ENCODE measurements around the gene TOP2A. TPM values are rescaled to one million over a fixed set of nuclear protein-coding genes. Genes with fewer than 3 reads are reported as not detected.
A peak's percentile ranks its signal among the peaks of the same experiment; 100 is the strongest.

TOP2A gene
- total RNA-seq, 8 experiments from 2014 or later = 0.36 to 222 (median 9.0) TPM

DNA sequence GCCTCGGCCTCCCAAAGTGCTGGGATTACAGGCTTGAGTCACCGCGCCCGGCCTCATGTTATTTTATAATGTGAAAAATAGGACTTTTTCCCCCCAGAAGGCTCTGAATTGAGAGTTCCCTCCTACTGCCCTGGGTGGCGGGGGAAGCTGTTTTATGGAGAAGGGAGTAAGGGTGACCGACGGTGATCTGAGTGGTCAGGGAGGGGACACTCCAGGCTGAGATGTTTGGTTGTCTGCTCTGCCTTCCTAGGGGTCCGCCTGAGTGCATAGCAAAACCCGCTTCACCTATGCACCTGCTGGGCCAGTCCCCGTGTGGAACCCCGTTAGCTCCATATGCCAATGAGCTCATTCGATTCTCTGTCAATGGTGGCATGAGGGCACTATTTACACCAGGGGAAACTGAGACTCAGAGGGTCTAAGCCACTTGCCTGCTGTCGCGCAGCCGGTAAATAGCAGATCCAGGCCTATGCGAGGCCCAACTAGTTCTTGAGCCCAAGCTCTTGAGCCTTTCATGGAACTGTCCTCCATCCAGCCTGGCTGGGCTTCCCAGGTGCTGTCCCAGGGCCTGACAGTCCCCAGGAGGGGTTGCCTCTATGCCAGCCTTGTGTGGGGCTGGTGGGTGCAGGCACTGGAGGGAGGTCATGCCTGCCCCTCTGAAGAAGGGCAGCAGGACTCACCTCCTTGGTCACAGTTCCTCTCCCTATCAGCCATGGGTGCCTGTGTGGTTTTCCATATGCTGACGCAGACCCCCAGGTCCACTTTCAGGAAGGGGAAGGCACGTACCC lies 51.4 kb downstream of the TOP2A start:
- Histone ChIP-seq H3K4me1 (replicated peaks in 1 of 2) (peaks cover 12 to 13% of the 10 kb centered on the region in 2 donors), H3K27ac (no peak overlapping the region), H3K4me3 (no peak overlapping the region)
- no peak for ATAC-seq (replicated peaks in 6 of 8)
- 67 to 100% (median 90%) methylated on average over 1 to 5 of the region's 18 CpGs; no CpG with 5 or more reads in 3 of the 10 experiments for WGBS, 10 experiments
- in situ Hi-C loops (cut with MboI; ENCODE audit: low pct_unique_long_range_greater_than_20kb in 2 of 9, low sequenced_read_pairs in 9 of 9, unreplicated experiment in 9 of 9) = loop anchor here in 4 of 9 experiments (10.0 to 25.0 kb wide), 4 partner anchors 96 to 196 kb away; partner anchors contain the start of gene CCR7 (in 1 of the 4)

DNA sequence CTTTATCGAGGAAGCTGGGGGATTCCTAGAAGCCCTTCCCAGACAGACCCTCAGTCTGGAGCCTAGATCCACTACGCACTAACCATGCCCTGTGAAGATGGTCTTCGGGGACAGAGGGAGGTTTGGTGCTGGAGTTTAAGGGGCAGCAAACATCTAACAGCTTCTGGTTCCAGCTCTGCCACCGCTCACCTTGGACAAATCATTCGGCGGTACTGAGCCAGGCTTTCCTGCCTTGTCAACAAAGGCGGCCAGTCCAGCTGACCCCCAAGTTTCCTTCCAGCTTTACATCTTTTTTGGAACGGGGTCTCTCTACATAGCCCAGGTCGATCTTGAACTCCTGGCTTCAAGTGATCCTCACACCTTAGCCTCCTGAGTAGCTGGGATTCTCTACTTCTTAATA lies 52.8 kb downstream of the TOP2A start:
- Histone ChIP-seq H3K4me3 (no peak overlapping the region), H3K27ac (no peak overlapping the region), H3K4me1 (replicated peaks in 1 of 2) (peaks cover 12 to 13% of the 10 kb centered on the region in 2 donors)
- ATAC-seq (replicated peaks in 6 of 8) = no peak
- WGBS, 10 experiments = 83 to 100% (median 93%) methylated on average over 1 to 6 of the region's 9 CpGs; no CpG with 5 or more reads in 2 of the 10 experiments
- in situ Hi-C loops (cut with MboI; ENCODE audit: low pct_unique_long_range_greater_than_20kb in 2 of 9, low sequenced_read_pairs in 9 of 9, unreplicated experiment in 9 of 9) = loop anchor here in 4 of 9 experiments (10.0 to 25.0 kb wide), 4 partner anchors 97 to 197 kb away; partner anchors contain the start of gene CCR7 (in 1 of the 4)

DNA sequence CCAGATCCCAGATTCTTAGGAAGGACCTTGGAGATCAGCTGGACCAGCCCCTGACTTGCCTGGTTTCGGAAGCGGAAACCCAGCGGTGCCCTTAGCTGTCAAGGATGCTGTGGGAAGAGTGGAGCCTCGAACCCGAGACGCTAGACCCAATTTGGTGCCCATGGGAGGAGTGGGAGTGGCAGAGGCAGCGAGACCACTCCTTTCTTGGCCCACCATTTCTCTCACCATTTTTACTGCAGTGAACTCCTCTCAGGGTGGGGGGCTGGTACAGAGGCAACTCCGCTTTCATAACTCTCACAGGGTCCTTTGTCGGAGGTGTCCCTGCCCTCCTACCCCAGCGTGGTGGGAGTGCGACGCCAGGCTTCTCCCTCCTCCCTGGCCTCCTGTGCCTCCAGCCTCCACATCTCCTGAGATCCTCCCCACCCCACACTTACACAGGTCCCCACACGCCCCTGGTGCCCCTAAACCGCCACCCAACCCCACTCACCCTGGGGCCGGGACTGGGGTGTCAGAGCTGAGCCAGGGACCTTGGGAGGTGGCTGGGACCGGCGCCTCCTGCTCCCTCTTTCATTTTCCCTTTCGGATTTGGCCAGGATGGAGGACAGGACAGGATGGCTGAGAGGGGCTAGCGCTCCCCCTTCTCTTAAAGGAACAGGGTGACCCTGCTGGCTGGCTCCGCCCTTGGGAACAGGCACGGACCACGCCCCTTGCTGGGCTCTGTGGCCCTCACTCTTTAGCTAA lies 53.4 kb downstream of the TOP2A start, which contains the start of gene GJD3:
Gene GJD3 (minus strand): TSS at position 617 of the 741 bp plus-strand sequence. CDS start 922 bp downstream, outside the sequence.
- 35 to 70% (median 58%) methylated on average over 3 to 7 of the region's 22 CpGs; no CpG with 5 or more reads in 6 of the 10 experiments for WGBS, 10 experiments
- ATAC-seq (replicated peaks in 6 of 8) = no peak
- H3K4me1 ChIP-seq (replicated peaks in 1 of 2) = peaks cover 12 to 13% of the 10 kb centered on the region in 2 donors
- H3K4me3 ChIP-seq = peak within 1 kb of the TSS; percentile 35 to 48 (median 41)
- no peak within 1 kb of the TSS for H3K27ac ChIP-seq
- in situ Hi-C loops (cut with MboI; ENCODE audit: low pct_unique_long_range_greater_than_20kb in 2 of 9, low sequenced_read_pairs in 9 of 9, unreplicated experiment in 9 of 9) = loop anchor here in 4 of 9 experiments (10.0 to 25.0 kb wide), 4 partner anchors 98 to 198 kb away; partner anchors contain the start of gene CCR7 (in 1 of the 4)

DNA sequence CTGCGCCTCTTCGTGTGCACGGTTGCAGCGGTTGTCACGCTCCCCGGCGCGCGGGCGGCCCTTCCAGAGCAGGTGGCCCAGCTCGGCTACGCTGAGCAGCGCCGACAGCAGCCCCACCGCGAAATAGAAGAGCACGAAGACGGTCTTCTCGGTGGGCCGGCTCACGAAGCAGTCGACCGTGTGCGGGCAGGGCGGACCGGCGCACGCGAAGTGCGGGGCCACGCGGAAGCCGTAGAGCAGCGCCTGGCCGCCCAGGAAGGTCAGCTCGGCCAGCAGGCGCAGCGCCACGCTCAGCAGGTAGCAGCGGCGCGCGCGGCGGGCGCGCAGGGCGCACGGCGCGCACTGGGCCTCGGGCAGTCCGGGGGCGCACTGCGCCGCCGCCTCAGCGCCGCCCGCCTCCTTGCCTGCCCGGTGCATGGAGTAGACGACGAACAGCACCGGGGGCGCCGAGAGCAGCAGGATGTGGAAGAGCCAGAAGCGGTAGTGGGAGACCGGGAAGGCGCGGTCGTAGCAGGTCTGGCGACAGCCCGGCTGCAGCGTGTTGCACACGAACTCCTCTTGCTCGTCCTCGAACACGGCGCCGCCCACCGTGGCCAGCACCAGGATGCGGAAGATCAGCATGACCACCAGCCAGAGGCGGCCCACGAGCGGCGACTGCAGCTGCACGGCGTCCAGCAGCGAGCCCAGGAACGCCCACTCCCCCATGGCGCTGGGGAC lies 54.4 kb downstream of the TOP2A start:
- ATAC-seq (replicated peaks in 6 of 8) = peak; percentile 25 to 63 (median 54)
- H3K4me3 ChIP-seq = peak overlapping the region; percentile 35 to 48 (median 41)
- in situ Hi-C loops (cut with MboI; ENCODE audit: low pct_unique_long_range_greater_than_20kb in 2 of 9, low sequenced_read_pairs in 9 of 9, unreplicated experiment in 9 of 9) = loop anchor here in 4 of 9 experiments (10.0 to 25.0 kb wide), 4 partner anchors 99 to 199 kb away; partner anchors contain the start of gene CCR7 (in 1 of the 4)
- peaks cover 13 to 17% of the 10 kb centered on the region in 2 donors for H3K4me1 ChIP-seq (replicated peaks in 1 of 2)
- peak overlapping the region in 1 of 2 donors; percentile 74 for H3K27ac ChIP-seq
- WGBS, 10 experiments = 0 to 4% (median 0%) methylated on average over 1 to 16 of the region's 91 CpGs; no CpG with 5 or more reads in 7 of the 10 experiments

DNA sequence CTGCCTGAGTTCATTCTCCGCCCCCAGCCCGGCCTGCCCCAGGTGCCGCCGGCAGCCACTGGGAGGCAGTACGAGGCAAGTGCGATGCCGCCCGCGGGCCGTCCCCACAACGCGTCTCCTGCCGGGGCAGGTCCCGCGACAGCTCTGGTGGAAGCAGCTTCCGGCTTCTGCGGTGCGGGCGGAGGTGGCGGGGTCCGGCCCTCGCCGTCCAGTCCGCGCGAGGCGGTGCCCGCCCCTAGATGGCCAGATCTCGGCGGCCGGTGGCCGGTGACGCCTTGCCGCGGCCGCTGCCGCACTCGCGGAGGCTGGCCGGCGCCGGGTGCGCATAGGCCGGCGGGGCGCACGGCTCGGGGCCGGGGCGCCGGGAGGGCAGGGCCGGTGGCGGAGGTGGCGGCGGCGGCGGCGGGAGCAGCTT lies 55.0 kb downstream of the TOP2A start:
- Histone ChIP-seq H3K4me3 (peak overlapping the region; percentile 35 to 48 (median 41)), H3K4me1 (replicated peaks in 1 of 2) (peaks cover 18 to 21% of the 10 kb centered on the region in 2 donors), H3K27ac (peak overlapping the region in 1 of 2 donors; percentile 74)
- in situ Hi-C loops (cut with MboI; ENCODE audit: low pct_unique_long_range_greater_than_20kb in 2 of 9, low sequenced_read_pairs in 9 of 9, unreplicated experiment in 9 of 9) = loop anchor here in 4 of 9 experiments (10.0 to 25.0 kb wide), 4 partner anchors 100 to 200 kb away; partner anchors contain the start of gene CCR7 (in 1 of the 4)
- 0% methylated on average over 4 of the region's 58 CpGs; no CpG with 5 or more reads in 9 of the 10 experiments for WGBS, 10 experiments
- peak; percentile 66 to 71 (median 68) for ATAC-seq (replicated peaks in 6 of 8)

DNA sequence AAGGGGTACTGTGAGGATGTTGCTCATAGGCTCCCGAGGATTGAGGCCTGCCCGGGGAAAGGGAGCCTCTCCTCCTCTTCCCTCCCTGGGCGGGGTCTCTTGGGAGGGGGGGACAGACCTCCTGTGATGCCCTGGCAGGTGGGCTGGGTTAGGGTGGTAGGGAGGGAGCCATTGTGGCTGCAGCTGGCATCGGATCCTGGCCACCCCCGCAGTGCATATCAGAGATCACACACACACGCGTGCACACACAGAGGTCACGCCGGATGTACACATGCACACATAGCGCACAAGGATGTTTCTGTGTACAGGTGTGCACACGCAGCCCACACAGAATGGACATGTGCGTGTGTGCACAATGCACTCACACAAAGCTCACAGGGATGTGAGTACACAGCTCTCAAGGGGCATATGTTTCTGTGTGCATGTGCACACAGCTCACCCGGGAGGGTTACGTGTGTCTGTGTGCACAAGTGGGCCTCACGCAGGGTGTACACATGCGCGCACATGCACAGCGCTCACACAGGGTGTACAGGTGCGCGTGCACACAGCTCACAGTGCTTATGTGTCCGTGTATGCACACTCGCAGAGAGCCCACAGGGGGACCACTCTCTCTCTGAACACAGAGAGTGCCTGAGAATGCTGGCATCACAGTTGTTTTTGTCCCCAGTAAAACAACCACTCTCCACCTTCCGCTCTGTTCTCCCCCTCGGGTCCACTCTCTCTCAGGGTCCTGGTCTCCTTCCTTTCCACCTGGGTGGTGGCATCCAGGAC lies 55.6 kb downstream of the TOP2A start:
- ATAC-seq (replicated peaks in 6 of 8) = peak in 6 of 8 experiments; percentile 2 to 13 (median 8)
- in situ Hi-C loops (cut with MboI; ENCODE audit: low pct_unique_long_range_greater_than_20kb in 2 of 9, low sequenced_read_pairs in 9 of 9, unreplicated experiment in 9 of 9) = loop anchor here in 4 of 9 experiments (10.0 to 25.0 kb wide), 4 partner anchors 100 to 200 kb away; partner anchors contain the start of gene CCR7 (in 1 of the 4)
- H3K27ac ChIP-seq = peak overlapping the region in 1 of 2 donors; percentile 74
- peaks cover 24% of the 10 kb centered on the region in 2 donors for H3K4me1 ChIP-seq (replicated peaks in 1 of 2)
- H3K4me3 ChIP-seq = peak overlapping the region; percentile 35 to 48 (median 41)
- WGBS, 10 experiments = 83 to 100% (median 96%) methylated on average over 1 to 9 of the region's 24 CpGs; no CpG with 5 or more reads in 5 of the 10 experiments

DNA sequence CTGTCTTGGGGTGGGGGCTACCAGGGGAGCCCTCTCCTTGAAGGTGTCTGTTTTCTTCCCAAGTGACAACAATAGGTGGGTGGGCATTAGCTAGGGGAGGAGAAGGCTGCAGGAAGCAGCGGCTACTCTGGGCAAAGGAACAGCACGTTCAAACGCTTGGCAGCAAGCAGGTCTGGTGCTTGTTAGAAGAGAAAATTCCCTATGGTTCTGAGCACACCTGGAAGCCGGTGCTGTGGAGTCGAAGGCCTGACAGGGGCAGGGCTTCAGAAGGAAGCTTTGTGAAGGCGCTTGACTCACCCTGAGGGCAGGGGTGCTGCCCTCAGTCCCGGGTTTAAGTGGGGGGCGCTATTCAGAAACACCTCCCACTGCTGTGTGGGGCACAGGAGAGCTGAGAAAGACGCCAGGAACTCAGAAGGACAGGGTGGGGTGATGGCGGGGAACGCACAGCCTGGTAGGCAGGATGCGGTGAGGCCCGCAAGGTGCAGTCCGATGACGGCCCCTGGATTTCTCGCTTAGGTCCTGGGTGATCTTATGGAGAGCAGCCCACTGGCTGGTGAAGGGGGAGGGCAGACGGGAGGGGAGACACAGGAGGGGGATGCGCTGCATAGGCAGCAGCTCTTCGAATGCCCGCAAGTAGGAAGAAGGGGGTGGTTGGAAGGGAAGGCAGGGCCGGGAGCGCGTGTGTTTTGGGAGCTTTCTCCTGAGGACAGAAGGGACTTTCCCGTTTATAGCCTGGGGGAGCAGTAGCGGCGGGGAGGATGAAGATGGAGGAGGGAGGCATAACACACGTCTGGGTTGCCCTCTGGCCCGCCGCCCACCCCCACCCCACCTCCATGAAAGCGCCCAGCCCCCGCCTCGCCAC lies 56.4 kb downstream of the TOP2A start:
- no peak overlapping the region for H3K4me3 ChIP-seq
- ATAC-seq (replicated peaks in 6 of 8) = no peak
- no peak overlapping the region for H3K27ac ChIP-seq
- WGBS, 10 experiments = 20 to 80% (median 63%) methylated on average over 1 to 6 of the region's 32 CpGs; no CpG with 5 or more reads in 2 of the 10 experiments
- H3K4me1 ChIP-seq (replicated peaks in 1 of 2) = peaks cover 32 to 33% of the 10 kb centered on the region in 2 donors
- in situ Hi-C loops (cut with MboI; ENCODE audit: low pct_unique_long_range_greater_than_20kb in 2 of 9, low sequenced_read_pairs in 9 of 9, unreplicated experiment in 9 of 9) = loop anchor here in 4 of 9 experiments (10.0 to 25.0 kb wide), 4 partner anchors 101 to 201 kb away; partner anchors contain the start of gene CCR7 (in 1 of the 4)

DNA sequence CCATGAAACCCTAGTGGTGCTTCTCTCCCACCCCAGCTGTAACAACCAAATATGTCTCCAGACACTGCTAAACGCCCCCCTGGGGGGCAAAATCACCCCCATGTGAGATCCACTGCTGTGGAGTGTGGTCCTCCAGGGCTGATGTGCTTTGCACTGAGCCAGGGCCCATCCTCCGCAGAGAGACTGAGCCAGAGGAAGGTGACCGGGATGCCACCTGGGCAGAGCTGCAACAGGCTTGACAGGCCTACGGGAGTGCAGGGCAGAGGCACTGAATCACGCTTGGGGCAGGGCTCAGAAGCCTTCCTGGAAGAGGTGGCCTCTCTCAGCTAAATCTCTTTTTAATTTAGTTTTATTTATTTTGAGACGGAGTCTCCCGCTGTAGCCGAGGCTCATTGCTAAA lies 57.6 kb downstream of the TOP2A start:
- 60 to 100% (median 83%) methylated on average over 1 to 7 of the region's 8 CpGs; no CpG with 5 or more reads in 1 of the 10 experiments for WGBS, 10 experiments
- in situ Hi-C loops (cut with MboI; ENCODE audit: low pct_unique_long_range_greater_than_20kb in 2 of 9, low sequenced_read_pairs in 9 of 9, unreplicated experiment in 9 of 9) = loop anchor here in 4 of 9 experiments (10.0 to 25.0 kb wide), 4 partner anchors 102 to 202 kb away; partner anchors contain the start of gene CCR7 (in 1 of the 4)
- Histone ChIP-seq H3K27ac (no peak overlapping the region), H3K4me1 (replicated peaks in 1 of 2) (peaks cover 44 to 45% of the 10 kb centered on the region in 2 donors), H3K4me3 (no peak overlapping the region)
- no peak for ATAC-seq (replicated peaks in 6 of 8)

DNA sequence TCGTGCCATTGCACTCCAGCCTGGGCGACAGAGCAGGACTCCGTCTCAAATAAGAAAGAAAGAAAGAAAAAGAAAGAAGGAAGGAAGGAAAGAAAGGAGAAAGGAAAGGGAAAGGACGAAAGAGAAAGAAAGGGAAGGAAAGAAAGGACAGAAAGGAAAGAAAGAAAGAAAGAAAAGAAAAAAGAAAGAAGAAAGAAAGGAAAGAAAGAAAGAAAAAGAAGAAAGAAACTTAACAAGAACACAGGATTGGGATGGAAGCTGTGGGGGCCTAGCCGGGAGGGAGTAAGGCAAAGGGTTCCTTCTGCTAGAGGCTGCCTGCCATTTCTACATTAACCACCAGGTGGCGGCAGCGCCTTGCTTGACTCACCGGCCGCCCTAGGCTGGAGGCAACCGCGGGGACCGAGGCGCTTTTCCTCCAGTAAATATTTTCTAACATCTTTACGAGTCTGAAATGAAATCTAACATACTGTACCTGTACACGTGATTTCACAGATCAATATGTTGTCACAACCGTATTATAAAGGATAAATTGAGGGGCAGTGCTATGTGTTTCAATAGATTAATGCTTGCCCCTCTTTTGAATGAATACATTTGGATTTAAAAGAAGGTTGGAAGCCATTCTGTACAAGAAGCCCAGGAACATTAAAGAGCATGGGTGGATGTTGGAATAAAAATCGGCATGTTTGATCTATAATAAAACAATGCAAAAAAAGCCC lies 59.2 kb downstream of the TOP2A start:
- peak; percentile 23 to 50 (median 41) for ATAC-seq (replicated peaks in 6 of 8)
- Histone ChIP-seq H3K4me1 (replicated peaks in 1 of 2) (peaks cover 54 to 55% of the 10 kb centered on the region in 2 donors), H3K4me3 (no peak overlapping the region), H3K27ac (peak overlapping the region in 1 of 2 donors; percentile 87)
- in situ Hi-C loops (cut with MboI; ENCODE audit: low pct_unique_long_range_greater_than_20kb in 2 of 9, low sequenced_read_pairs in 9 of 9, unreplicated experiment in 9 of 9) = loop anchor here in 6 of 9 experiments (10.0 to 25.0 kb wide), 4 partner anchors 54 to 204 kb away; partner anchors contain the start of genes RARA (in 4 of the 6) and CCR7 (in 1 of the 6)
- WGBS, 10 experiments = 0 to 27% (median 10%) methylated on average over 1 to 17 of the region's 17 CpGs

Measured in motor neuron (in vitro differentiated cells).